ENCODE measurements around the gene PUSL1.
A peak's percentile ranks its signal among the peaks of the same experiment; 100 is the strongest.

PUSL1 gene, protein sequence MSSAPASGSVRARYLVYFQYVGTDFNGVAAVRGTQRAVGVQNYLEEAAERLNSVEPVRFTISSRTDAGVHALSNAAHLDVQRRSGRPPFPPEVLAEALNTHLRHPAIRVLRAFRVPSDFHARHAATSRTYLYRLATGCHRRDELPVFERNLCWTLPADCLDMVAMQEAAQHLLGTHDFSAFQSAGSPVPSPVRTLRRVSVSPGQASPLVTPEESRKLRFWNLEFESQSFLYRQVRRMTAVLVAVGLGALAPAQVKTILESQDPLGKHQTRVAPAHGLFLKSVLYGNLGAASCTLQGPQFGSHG

DNA sequence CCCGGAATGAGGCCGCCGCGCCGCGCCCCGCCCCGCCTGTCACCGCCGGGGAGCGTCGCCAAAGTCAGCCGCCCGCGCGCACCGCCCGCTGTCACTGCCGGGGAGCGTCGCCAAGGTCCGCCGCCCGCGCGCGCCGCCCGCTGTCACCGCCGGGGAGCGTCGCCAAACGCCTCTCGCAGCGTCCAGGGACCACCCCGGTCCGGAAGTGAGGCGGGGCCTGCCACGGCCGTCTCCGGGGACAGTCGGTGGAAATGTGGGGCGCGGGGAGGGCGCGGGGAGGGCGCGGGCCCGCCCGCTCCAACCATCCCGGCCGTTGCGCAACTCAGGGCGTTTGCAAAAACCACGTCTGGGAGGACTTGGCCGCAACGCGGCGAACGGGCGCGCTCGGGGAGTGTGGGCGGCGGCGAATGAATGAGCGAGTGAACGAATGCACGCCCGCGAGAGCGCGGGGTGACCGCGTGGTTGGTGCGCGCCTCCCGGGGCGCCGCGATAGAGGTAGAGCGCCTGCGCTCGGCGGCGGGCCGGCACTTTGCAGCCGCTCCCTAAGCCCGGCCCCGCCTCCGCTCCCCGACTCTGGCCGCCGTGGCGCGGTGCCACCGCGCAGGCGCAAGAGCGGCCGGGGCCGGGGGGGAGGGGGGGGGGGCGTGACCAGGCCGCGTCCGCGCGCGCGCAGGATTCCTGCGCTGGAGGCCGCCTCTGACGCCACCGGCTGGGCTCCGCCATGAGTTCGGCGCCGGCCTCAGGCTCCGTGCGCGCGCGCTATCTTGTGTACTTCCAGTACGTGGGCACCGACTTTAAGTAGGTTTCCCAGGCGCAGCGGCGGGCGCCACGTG, at the start of gene PUSL1, which contains the start of gene ACAP3:
PUSL1 (plus strand) TSS at position 675 of the 833 bp plus-strand sequence; CDS start at position 722, 47 bp downstream.
ACAP3 (minus strand) TSS at position 8 of the 833 bp plus-strand sequence. CDS start 115 bp downstream, outside the sequence.
- peak; percentile 77 to 80 for DNase-seq (ENCODE audit: low read depth in 2 of 2)

DNA sequence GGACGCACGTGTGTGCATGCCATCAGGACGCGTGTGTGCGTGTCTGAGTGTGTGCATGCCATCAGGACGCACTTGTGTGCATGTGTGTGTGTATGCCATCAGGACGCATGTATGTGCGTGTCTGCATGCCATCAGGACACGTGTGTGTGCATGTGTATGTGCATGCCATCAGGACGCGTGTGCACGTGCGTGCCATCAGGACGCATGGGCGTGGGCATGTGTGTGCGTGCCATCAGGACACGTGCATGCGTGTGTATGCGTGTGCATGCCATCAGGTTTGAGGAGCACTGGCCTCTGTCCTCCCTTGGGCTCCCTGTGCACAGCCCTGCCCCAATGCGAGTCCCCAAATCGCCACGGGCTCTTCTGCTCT, 49.3 kb upstream of the PUSL1 start:
- DNase-seq (ENCODE audit: low read depth in 2 of 2): no peak

DNA sequence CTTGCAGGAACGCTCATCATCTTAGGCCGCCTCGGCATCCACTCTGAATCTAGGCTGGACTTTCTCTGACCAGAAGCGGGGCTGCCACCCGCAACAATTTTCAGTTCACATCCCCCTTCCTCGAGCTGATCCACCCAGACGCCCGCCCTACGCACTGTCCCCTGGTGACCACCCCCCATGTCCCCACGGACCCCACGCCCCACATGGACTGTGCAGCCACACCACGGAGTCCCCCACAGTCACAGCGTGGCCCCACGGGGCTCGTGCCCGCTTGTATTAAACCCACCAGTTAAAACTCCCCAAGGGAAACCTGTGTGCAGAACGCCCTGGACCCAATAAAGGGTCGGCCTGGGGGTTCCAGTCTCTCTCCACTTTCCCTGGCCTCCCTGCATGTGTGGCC, 48.9 kb upstream of the PUSL1 start:
- no peak for DNase-seq (ENCODE audit: low read depth in 2 of 2)

DNA sequence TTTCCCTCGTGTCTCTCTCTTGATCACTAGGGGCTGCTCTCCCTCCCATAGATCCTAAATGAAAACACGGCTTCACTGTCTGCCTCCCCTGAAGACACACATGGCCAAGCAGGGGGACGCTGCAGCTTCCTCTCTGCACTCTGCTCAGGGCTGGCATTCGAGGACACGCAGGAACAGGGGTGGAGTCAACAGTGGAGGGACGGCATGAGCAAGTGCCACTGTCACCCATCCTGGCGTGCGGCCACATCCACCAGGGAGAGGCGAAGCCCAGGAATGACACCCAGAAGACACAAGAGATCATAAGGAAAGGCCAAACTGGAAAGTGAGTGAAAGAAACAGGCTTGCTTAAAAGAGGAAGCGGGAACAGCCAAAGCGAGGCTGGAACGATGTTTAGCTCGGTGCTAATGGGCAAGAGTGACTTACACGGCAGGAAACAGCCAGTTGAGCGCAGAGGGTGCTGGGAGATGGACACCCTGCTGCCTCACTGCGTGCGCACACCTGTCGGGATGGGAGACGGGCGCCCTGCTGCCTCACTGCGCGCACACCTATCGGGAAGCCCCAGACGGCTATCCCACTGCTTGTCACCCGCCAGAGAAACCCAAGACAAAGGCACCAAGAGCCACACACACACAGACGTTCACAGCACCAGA, 48.3 kb upstream of the PUSL1 start:
- DNase-seq (ENCODE audit: low read depth in 2 of 2): no peak

DNA sequence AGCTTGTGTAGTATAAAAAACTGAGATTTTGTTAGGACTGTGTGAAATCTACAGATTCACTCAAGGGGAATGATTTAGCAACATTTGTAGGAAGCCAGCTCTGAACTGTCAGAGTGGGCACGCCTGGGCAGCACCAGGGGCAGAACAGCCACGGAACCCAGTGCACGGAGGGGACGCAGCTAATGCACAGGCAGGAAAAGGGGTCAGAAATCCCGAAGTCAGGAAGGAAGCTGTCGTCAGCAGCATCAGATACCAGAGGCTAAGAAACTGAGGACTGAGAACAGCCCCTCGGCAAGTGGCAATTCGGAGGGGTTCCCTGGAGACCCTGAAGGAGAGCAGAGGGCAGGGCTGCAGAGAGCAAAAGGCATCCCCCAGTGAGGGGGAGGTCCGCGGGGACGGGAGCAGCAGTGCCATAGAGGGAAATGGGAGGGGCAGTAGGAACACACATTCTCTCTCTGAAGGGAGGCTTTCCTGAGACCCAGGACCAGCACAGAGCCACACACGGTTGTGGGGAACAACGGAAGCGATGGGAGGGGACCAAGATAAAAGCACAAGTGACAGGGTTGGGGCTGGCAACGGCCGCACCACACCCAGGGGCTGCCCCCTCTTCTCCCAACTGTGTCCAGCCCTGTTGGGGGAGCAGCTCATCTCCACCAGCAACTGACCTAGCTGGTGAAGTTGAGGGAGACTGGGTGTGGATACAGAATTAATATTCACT, 47.4 kb upstream of the PUSL1 start:
- no peak for DNase-seq (ENCODE audit: low read depth in 2 of 2)

DNA sequence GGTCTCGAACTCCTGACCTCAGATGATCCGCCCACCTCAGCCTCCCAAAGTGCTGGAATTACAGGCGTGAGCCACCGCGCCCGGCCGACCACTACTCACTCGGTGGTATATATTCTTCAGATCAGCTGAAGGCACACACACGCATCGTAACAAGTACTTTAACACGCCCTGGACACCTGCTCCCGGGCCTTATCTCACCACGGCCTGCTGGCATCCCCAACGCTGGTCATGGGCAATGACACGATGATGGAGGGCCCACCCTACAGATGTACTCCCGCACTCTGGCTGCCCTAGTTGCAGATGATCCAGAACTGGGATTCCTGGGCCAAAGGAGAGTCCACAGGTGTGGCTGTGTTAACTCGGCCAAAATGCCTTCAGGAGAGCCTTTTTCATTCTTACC, 46.3 kb upstream of the PUSL1 start:
- DNase-seq (ENCODE audit: low read depth in 2 of 2): no peak

DNA sequence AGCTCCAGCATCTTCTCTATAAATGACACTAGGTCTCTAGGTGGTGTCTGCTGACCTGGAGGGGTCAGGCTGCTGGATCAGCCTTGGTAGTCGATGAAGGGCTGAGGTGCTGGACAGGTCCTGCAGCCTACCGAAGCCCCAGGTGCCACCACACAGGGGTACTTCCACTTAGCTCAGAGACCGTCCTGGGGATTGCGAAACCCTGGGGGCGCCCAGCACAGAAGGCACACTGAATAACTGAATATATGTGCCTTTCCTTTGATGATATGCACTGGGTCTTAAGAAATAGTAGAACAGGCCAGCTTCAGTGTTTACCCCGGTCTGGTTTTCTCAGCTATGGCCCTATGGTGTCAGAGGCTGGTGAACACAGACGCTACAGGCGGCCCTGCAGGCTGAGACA, 45.6 kb upstream of the PUSL1 start:
- no peak for DNase-seq (ENCODE audit: low read depth in 2 of 2)

DNA sequence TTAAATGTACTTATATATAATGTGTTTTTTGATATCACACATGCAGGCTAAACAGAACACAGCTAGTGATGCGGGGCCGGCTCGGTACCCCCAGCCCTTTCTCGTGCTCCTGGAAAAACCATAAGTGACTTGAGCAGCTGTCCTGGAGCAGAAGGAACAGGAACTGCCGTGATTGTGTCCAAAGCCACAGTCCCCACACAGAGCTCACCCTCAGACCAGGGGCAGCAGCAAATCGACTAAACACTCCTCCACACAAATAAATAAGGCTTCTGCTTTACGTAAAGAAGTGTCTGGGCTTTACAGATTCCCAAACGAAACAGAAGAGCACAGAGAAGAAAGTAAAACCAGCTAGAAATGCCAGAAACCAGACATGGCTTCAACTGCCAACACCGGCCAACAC, 44.4 kb upstream of the PUSL1 start:
- no peak for DNase-seq (ENCODE audit: low read depth in 2 of 2)

DNA sequence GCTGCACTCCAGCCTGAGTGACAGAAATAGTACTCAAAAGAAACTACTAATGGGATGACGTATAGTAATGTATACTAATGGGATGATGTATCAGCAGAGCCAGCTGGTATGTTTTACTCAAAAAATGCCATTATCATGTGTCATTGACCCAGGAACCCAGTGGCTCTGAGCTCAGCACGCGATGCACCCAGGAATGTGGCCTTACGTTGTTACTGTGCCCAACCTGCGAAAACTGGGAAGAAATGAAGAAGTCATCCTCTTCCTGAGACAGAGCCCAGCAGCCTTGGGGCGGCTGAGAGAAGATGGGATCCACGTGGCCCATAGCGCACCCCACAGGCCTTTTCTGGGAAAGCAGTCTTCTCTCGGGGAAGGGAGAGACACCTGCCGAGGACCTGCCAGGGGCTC, 43.5 kb upstream of the PUSL1 start:
- DNase-seq (ENCODE audit: low read depth in 2 of 2): no peak

DNA sequence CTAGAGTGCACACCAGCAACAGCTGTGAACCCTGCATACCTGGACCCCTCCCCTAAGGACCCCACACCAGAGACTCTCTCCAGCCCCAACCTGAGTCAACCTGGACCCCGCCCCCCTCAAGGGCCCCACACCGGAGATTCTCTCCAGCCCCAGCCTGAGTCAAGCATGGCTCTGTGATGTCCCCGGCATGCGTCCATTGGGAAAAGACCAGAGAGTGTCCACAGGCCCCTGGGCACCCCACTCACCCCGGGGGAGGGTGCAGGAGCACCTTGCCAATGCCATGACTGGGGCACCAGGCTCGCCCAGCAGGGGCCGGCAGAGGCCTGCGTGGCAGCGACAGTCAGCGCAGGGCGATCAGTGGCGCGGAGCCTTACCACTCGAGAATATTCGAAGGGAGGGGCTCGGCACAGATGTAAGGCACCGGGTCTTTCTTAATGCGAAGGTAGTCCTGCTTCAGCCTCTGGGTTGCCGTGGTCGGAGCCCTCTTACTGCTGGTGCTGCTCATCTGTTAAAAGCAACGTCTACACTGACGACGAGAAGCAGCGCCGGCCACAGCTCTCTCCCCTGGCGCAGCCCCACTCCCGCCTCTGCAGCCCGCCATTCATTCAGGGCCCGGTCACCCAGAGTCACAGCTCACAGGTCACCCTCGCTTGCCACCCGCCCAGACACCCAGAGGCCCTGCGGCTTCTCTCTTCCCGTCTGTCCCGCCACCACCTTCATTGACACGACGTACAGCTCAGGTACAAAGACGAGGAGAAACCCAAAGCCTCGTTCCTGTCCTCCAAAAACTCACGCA, 40.7 kb upstream of the PUSL1 start:
- DNase-seq (ENCODE audit: low read depth in 2 of 2): no peak

DNA sequence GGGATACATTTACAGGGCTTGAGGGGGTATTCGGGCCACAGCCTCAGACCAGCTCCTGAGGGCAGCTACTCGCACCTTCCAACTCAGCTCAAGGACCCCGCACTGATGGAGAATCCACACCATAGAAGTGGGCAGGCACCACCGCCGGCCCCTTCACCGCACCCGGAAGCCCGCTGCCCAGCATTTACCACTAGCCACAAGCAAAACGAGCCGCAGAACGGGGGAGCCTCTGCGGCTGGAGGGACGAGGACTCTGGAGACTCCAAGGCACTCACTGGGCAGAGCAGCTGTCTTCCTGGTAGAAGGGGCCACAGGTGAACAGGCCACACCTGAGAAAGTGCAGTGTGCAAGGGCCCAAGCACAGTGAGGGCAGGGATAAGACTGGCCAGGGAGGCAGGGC, 40.1 kb upstream of the PUSL1 start:
- DNase-seq (ENCODE audit: low read depth in 2 of 2): no peak

DNA sequence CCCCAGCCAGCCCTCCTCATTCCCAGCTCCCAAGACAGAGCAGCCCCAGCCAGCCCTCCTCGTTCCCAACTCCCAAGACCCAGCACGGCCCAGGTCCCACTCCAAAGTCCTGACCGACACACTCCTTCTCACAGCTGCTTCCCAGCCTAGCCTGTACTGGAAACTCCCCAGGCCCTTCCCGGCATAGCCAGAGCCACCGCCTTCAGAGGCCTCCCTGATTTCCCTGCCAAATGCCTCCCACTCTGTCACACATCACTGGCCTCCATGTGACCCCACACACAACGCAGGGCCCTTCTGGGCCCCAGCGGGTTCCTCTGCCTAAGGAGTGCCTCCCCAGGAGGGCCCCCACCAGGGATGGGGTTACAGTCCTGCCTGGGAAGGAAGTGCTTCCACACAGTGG, 37.6 kb upstream of the PUSL1 start:
- no peak for DNase-seq (ENCODE audit: low read depth in 2 of 2)

DNA sequence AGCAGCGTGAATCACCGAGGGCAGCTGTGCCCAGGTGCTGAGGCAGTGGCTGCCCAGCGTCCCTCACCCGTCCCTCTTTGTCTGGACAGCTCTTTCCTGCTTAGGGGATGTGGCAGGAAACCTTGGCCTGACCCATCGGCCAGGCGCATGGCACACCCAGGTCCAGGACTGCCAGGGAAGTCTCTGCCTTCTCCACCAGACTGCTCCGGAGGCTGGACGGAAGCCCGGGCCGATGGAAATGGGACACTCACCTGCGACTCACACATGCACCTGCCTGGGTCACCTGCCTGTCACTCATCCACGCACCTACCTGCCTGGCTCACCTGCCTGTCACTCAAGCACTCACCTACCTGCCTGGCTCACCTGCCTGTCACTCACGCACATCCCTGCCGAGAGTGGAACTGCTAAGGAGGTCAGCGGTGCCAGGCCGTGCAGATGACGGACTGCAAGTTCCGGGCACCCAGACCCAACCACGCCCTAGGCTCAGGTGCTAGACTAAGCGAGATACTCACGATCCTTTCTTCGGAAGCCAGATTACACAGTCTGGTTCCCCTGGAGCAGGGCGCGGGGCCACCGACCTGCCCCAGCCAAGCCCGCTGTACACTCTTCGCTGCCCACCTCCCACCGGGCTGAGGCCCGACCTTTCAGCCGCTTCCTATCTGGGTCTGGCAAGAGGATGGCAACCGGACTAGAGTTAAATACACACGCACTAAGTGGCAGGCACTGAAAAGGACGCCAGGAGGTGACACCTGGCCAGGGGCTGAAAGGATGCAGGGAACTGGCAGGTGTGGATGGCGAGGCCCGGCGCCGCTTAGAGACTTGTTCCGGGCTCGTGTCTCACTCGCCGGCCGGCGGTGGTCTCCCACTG, 35.8 kb upstream of the PUSL1 start:
- DNase-seq (ENCODE audit: low read depth in 2 of 2): no peak

DNA sequence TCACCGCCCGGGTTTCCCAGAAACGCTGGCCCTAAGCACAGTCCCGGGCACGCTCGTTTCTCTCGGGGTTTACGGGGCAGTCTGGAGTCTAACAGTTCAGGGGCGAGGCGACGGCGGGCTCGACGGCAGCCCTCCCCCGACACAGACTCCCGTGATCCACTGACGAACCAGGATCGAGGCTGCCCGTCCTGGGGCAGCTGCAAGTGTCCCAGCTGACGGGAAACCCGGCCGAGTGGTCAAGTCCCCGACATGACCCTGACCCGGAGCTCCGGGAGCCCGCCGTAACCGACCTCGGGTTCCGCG, 35.2 kb upstream of the PUSL1 start:
- no peak for DNase-seq (ENCODE audit: low read depth in 2 of 2)

DNA sequence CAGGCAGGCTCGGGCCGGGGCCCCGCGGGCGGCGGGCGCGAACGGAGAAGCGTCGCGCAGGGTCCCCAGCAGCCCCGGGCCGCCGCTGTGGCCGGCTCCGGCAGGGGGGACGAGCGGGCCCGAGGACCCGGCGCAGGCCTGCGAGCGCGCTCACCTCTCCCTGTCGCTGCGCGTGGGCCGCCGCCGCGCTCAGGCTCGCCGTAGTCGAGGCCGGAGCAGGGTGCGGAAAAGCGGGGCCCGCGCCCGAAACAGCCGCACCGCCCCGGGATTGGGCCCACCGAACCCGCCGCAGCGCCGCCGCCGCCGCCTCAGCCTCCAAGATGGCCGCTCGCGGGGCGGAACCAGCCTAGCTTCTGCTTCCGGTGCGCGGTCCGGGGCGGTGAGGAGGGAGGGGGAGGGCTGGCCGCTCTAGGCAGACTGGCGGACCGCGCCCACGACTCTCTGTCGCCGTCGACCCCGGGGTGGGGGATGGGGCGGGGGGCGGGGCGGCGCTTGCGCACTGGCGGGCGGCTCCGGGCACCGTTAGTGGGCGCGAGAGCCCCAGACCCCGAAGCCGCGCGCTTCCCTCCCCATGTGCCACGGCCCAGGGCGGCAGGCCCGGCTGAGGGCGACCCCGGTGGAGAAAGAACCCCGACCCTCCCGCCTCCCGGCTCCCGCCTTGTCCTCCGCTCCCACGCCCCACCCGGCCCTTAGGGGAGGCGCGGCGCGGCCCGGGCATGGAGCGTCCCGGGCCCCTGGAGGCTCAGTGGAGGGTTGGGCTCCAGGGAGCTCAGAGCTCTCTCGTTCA, 34.7 kb upstream of the PUSL1 start, which contains the start of gene UBE2J2:
UBE2J2 (minus strand) TSS at position 343 of the 787 bp plus-strand sequence. CDS start 5,862 bp downstream, outside the sequence.
- DNase-seq (ENCODE audit: low read depth in 2 of 2): peak; percentile 92 to 94

DNA sequence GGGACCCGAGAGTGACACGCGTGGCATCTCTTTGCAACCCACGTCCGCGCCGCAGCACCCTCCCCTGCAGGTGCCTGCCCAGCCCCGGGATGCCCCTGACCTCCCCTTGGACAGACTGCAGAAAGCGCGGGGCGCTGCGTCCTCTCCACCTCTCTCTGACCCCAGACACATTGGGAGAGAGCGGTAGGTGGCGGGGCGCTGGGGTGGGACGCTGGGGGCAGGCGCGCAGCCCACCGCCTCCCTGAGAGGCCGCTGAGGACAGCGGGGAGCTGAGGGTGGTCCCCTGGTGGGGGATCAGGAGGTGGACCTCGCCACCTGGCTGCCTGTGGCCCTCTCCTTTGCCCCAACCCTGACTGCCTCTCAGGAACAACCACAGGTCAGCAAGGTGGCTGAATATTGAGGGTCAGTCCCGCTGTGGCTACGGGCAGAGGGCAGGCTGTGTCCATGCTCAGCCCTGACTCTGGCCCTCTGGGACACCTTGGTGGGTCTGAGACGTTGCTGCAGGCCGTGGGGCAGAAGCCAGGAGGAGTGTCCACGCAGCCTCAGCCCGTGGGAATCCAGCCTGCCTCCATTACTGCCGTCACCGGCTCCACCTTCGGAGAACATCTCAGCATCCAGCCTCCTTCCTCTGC, 34.0 kb upstream of the PUSL1 start:
- DNase-seq (ENCODE audit: low read depth in 2 of 2): no peak

DNA sequence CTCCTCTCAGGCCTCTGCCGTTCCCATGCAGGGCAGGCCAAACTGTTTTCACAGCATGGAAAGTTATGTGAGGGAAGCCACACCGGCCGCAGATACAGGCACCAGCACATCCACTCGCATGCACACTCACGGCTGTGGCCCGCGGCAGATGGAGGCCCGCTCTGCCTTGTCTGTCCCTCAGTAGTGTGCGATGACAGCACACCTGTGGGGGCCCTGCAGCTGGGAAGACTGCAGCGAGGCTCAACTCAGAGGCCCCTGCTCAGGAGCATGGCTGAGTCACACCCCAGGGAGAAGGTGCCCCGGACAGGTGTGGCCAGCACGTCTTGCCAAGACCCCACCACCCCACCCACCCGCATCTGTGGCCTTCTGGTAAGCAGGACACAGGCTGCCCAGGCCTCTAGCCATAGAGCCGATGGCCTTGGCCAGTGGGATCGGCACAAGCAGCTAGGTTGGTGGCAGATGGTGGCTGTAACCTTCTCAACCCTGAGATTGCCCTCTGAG, 33.4 kb upstream of the PUSL1 start:
- DNase-seq (ENCODE audit: low read depth in 2 of 2): no peak

DNA sequence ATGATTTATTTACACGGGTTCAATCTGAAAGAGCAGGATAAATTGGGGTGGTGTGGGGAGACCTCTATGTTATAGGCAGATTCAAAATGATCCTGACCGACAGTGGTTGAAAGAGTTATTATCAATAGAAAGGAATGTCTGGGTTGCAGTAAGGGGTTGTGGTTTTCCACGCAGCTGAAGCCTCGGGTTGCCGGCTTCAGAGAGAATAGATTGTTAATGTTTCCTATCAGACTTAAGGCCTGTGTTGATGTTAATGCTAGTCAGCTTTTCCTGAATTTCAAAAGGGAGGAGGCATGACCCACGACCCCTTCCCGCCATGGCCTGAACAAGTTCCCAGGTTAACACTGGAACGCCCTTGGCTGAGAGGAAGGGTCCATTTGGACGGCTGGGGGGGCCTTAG, 32.6 kb upstream of the PUSL1 start:
- no peak for DNase-seq (ENCODE audit: low read depth in 2 of 2)

DNA sequence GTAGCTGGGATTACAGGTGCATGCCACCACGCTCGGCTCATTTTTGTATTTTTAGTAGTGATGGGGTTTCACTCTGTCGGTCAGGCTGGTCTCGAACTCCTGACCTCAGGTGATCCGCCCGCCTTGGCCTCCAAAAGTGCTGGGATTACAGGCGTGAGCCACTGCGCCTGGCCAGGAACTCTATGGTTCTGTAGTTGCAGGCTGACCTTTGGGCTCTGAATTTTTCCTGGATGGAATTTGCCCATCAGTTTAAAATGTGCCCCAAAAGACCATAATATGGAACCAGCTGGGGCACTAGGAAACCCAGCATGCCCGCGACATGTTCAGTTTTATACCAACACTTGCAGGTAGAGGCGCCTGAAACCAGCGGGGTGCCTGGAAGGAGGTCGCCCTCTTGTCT, 29.8 kb upstream of the PUSL1 start:
- DNase-seq (ENCODE audit: low read depth in 2 of 2): no peak

Measured in activated CD4-positive, alpha-beta T cell treated with anti-CD3 and anti-CD28 coated beads for 24 hours (primary cell).